HG03558 (cell line): Measurements from ENCODE around the gene SLC25A39.
"Not testable (repeated sequence)": the region's sequence is repeated elsewhere in the genome, so short reads cannot be mapped to it uniquely, and the experiment has no call there.

Experiments used
- ATAC-seq: cut with Tn5 transposase; IDR thresholded peaks from one replicate; pipeline ENCODE4 v1.9.1; 2021; ENCODE audit warnings: moderate number of reproducible peaks; ENCODE audit not compliant: unreplicated experiment; ENCODE audit errors: extremely low read depth

Gene SLC25A39

DNA sequence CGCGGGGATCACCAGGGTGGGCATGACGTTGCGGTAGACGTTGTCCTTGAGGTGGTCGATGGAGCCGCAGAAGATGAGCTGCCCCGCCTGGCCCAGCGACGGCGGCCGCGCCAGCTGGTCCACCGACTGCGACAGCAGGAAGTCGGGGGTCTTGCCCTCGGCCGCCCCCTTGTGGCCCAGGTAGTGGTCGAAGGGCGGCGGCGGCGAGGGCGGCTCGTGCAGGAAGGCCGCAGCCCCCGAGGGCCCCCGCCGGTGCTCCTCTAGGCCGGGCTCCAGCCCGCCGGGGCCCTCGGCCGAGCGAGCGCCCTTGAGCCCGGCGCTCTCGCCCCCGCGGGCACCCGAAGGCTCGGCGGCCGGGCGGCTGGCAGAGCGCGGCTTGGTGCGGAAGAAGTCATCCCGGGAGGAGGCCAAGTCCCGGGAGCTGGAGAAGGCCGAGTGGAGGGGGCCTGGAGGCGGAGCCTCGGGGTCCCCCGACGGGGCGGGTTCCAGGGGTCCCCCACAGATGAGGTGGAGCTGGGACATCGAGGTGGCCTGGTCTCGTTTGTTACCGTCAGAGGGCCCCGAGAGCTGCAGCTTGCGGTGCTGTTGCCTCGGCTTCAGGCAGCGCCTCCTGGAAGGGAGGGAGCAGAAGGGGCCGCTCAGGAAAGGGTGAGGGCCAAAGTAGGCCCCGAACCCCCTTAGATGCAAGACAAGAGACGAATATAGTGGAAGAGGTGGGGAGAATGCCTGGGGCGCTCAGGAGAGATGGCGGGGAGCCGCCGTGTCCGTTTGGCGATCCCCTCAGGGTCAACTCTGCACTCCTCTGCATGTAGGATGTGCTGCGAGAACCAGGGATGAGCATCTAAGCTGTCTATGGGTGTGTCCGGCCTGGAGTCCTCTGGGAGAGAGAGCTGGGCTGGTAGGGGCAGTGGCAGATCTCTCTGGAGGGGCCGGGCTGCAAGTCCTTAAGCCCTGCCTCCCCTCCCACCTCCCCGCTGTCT lies 30.2 kb upstream of the SLC25A39 start:
- ATAC-seq: no peak

DNA sequence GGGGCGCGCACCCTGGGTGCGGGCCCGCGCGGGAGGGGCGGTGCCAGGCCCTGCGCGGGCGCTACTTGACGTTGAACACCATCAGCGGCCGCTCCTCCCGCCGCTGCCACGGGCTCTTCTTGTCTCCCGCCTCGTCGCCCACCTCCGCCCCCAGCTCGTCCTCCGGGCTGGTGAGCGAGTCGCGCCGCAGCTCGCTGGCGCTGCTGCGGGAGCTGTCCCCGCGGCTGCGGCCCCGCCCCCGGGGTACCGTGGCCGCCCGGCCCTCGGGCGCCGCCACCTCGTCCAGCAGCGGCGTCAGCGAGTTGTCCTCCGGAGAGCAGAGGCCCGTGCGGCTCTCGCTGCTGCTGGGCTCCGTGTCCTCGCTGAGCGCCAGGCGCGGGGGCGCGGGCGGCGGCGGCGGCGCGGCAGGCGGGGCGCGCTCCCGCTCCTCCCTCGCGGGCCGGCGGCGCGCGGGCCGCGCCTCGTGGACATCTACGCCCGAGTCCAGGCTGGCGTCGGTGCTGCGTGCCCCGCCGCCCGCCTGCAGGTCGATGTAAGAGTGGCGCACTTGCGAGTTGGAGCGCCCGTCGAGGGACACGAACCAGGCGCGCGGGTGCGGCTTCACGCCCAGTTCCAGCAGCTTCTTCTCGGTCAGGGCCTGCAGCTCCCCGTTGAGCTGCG lies 29.2 kb upstream of the SLC25A39 start:
- no peak for ATAC-seq

DNA sequence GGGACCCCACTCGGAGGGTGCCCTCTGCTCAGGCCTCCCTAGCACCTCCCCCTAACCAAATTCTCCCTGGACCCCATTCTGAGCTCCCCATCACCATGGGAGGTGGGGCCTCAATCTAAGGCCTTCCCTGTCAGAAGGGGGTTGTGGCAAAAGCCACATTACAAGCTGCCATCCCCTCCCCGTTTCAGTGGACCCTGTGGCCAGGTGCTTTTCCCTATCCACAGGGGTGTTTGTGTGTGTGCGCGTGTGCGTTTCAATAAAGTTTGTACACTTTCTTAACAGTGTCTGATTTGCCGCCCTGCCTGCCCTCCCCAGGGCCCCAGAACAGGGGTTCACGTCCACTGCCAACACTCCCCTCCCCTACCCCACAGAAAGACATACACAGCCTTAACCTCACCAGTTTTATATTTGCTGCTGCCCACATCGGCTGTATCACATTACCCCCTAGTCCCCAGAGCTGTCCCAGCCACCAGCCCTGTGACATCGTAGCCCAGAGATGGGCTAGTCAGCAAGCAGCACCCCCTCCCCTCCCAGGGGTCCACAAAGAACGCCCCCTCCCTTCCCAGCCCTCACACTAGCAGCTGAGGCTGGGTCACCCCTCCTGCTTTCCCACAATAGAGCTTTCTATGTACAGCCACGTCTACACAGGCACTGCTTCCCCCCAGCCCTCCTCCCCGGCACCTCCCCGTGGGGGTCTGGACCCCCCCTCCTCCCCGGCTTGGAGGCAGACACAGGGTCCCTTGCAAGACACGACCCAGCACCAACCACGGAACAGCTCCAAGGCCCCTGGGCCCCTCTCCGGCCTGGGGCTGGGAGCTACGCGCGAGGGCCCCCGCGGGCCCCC lies 28.4 kb upstream of the SLC25A39 start:
- no peak for ATAC-seq

DNA sequence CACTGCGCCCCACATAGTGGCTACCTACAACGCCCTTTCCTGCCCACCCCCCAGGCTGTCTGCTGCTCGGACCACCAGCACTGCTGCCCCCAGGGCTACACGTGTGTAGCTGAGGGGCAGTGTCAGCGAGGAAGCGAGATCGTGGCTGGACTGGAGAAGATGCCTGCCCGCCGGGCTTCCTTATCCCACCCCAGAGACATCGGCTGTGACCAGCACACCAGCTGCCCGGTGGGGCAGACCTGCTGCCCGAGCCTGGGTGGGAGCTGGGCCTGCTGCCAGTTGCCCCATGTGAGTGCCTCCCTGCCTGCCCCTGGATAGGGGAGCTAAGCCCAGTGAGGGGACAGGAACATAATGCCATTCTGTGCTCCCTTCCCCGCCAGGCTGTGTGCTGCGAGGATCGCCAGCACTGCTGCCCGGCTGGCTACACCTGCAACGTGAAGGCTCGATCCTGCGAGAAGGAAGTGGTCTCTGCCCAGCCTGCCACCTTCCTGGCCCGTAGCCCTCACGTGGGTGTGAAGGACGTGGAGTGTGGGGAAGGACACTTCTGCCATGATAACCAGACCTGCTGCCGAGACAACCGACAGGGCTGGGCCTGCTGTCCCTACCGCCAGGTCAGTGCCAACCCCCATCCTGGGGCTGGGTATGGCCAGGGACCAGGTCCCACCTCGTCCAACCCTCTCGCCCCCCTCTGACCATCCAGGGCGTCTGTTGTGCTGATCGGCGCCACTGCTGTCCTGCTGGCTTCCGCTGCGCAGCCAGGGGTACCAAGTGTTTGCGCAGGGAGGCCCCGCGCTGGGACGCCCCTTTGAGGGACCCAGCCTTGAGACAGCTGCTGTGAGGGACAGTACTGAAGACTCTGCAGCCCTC lies 27.6 kb upstream of the SLC25A39 start:
- no peak for ATAC-seq

DNA sequence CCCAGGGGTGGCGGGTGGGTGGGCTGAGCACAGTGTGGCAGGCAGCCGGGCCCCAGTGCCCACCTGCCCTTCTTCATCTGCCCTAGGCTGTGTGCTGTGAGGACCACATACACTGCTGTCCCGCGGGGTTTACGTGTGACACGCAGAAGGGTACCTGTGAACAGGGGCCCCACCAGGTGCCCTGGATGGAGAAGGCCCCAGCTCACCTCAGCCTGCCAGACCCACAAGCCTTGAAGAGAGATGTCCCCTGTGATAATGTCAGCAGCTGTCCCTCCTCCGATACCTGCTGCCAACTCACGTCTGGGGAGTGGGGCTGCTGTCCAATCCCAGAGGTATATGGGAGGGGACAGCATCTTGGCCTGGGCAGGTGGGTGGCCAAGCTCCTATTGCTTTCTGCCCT lies 26.8 kb upstream of the SLC25A39 start:
- no peak for ATAC-seq

DNA sequence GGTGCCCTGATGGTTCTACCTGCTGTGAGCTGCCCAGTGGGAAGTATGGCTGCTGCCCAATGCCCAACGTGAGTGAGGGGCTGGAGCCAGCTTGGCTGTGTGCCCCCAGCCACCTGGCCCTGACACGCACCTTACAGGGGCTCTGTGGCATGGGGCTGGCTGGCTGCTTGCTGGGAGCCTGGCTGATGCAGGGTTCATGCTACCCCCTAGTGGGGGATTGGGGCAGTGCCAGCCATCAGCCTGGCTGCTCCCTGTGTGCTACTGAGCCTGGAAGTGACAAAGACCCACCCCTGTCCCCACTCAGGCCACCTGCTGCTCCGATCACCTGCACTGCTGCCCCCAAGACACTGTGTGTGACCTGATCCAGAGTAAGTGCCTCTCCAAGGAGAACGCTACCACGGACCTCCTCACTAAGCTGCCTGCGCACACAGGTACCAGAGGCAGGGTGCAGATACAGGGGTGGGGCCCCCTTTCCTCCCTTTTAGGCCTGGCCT lies 26.2 kb upstream of the SLC25A39 start:
- no peak for ATAC-seq

DNA sequence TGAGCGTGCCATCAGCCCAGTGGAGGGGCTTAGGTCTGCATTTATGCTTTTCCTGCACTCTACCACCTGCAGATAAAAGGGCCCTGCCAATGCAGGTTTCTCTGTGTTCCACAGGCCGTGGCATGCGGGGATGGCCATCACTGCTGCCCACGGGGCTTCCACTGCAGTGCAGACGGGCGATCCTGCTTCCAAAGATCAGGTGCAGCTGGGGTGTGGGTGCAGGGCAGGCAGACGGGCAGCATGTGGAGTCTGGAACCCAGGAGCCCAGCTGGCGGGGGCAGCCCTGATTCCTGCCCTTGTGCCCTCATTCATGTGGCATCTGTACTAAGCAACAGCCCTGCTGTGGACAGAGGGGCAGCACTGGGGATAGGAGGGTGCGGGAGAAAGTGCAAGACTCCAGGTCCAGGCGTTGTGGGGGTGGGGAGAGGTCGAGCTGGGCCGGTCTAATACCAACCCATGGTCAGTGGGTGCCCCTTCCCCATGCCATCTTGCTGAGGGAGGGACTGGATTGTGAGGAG lies 25.0 kb upstream of the SLC25A39 start:
- no peak for ATAC-seq

DNA sequence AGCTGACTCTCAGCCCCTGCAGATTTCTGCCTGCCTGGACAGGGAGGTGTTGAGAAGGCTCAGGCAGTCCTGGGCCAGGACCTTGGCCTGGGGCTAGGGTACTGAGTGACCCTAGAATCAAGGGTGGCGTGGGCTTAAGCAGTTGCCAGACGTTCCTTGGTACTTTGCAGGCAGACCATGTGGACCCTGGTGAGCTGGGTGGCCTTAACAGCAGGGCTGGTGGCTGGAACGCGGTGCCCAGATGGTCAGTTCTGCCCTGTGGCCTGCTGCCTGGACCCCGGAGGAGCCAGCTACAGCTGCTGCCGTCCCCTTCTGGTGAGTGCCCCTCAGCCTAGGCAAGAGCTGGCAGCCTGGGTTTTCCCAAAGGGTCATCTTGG lies 24.4 kb upstream of the SLC25A39 start:
- no peak for ATAC-seq

DNA sequence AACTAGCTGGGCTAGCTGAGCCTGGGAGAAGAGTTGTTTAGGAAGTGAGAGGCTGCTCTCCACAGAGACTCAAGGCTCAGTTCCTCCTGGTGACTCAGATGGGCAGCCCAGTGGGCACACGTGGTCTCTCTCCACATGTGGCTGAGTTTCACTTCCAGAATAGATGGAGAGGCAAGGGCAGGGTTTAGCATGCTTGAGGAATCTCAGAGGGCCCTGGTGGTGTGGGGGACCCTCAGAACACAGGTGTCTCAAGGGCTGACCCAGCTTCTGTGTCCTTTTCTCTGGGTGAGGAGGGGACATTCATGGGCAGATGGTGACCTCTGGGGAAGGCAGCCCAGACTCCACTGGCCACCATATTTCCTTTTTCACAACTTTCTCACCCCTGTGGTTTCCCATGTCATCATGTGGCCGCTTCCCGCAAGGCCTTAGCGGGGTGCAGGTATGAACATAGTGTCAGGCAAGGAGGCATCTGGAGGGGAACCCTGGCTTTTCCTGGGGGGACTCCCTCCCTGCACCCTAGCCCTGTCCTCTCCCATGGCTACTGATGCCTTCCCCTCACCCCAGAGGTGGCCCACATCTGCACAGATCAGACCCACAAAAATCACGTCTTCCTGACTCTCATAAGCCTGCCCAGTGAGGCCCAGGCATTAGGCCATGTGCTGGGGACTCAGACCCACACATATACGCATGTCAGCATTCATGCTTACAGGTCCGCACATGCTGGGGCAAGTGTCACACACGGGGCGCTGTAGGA lies 23.8 kb upstream of the SLC25A39 start:
- no peak for ATAC-seq

DNA sequence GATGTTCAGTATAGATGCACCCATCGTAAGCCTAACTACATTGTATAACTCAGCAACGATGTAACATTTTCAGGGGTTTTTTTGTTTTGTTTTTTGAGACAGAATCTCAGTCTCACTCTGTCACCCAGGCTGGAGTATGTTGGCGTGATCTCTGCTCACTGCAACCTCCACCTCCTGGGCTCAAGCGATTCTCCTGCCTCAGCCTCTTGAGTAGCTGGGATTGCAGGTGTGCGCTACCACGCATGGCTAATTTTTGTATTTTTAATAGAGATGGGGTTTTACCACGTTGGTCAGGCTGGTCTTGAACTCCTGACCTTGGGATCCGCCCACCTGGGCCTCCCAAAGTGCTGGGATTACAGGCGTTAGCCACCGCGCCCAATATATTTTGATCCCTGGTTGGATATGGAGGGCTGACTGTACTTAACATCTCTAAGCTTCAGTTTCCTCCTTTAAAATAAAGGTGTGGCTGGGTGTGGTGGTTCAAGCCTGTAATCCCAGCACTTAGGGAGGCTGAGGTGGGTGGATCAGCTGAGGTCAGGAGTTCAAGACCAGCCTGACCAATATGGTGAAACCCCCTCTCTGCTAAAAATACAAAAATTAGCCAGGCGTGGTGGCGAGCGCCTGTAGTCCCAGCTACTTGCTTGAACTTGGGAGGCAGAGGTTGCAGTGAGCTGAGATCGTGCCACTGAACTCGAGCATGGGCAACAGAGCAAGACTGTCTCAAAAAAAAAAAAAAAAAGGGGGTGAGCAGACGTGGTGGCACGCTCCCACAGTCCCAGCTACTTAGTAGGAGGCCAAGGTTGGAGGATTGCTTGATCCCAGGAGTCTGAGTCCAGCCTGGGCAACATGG lies 22.8 kb upstream of the SLC25A39 start:
- not testable (repeated sequence) for ATAC-seq

DNA sequence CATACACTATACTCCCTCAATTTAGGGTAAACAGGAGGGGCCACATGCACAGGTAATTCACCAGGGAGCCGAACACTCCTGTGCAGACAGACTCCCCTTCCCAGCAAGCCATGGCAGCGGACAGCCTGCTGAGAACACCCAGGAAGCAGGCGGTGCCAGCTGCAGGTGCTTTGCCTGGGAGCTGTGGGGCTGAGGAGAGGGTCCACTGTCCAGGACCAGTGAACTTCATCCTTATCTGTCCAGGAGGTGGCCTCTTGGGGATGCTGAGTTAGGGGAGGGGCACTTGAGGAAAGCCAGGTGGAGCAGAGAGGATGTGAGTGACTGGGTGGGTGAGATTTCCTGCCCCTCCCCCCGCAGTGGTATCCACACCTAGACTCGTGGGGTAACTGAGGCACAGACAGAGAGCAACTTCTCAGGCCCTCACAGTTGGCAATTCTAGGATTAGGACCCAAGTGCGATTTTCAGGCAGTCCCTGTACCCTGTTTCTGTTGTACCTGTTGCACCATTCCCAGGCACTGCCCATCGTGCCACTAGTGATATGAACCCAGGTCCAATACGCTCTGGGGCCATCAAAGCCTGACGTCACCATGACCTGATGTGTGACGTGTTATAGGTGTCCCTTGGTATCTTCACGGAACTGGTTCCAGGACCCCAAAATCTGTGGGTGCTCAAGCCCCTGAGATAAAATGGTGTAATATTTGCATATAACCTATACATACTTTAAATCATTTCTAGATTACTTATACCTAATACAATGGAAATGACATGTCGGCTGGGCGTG lies 21.6 kb upstream of the SLC25A39 start:
- ATAC-seq: no peak

DNA sequence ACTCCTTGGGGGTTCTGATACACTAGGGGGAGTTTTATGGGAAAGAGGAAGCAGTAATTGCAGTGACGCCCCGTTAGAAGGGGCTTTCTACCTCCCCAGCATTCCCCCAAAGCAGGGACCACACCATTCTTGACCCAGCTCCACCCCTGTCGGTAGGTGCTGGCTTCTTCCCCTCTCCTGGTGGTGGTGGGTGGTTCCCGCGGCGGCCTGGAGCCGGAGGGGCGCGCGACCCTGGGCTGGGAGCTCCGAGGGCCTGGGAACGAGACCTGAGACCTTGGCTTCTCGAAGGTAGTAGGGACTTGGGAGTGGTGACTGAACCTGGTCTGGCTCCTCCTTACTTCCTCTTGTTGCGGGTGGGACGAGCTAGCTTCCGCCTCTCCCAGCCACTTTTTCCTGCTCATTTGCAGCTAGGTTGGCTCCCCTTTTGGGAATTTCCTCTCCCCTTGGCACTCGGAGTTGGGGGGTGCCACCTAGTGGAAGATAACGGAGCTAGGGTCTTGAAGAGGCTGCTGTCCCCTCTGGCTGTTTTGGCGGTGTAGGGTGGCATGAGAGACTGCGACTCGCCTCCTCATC lies 20.9 kb upstream of the SLC25A39 start:
- no peak for ATAC-seq

DNA sequence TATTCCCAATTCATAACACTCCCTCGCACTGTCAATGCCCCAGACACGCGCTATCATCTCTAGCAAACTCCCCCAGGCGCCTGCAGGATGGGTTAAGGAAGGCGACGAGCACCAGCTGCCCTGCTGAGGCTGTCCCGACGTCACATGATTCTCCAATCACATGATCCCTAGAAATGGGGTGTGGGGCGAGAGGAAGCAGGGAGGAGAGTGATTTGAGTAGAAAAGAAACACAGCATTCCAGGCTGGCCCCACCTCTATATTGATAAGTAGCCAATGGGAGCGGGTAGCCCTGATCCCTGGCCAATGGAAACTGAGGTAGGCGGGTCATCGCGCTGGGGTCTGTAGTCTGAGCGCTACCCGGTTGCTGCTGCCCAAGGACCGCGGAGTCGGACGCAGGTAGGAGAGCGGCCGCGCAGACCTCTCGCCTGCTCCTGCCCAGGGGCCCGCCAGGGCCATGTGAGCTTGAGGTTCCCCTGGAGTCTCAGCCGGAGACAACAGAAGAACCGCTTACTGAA lies 20.4 kb upstream of the SLC25A39 start, which contains the start of gene GRN:
GRN (plus strand) TSS at position 364 of the 515 bp plus-strand sequence. CDS start 3,863 bp downstream, outside the sequence.
- ATAC-seq: no peak

DNA sequence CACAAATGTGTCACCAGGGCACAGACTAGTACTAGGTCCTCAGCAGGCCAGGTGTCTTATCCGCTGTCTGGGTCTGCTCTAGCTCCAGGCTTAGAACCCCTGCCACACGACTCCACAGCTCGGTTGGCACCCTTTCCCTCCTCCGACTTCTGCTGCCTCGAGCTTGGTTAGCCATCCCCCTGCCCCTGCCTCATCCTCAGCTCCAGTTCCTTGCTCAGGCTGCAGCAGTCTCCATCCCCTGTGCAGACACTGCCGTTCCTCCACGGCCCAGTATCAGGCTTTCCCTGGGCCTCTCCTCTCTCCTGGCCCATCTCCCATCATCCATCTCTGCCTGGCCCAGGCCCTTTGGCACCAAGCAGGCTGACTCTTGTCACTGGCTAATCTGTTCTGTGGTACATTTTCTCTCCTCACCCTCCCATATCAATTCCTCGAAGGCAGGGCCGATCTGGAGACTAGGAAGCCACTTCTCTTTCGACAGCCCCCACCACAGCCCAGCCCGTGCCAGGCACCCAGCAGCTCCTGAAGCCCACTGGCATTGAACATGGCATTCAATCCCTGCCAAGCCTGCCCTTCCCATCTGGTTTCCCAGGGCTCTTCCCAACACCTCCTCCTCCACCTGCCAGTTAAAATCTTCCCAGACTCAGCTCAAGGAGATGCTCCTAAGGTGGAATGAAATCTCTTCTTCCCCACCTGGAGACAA lies 19.0 kb upstream of the SLC25A39 start:
- no peak for ATAC-seq

DNA sequence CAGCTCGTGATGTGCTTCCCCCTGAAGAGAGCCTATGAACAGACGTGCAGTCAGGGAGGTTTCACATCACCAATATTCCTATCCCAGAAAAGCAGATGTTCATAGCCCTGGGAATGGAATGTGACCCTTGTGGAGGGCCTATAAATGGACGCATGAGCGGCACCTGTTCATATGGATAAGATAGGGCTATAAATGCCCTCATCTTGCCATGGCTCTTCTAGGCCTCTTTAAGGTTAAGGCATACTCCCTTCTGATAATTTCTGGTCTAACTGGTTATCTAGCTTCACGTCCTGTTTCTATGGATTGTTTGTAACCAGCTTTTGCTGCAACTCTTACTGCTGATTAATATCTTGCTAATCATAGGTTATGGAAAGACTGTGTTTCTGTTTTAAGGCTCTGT lies 15.9 kb upstream of the SLC25A39 start:
- ATAC-seq: not testable (repeated sequence)

DNA sequence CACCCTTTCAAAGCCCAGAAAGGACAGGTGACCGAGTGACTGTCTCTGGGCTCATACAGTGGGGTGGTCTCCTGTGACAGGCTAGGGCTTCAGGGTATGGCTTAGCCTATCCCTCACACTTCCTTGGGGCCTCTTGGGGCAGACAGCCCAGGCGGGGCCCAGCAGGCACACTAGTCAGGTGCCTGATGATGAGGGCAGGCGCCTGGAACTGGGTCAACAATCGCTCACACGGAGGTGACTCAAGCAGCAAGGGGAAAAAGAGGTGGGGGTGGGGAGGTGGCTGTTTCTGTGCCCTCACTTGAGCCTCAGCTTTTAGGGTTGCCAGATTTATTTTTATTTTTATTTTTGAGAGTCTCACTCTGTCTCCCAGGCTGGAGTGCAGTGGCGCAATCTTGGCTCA lies 14.1 kb upstream of the SLC25A39 start:
- ATAC-seq: no peak
